Stimulated activated naive B cell treated with anti-CD40 and anti-IgM and Interleukin-4, amounts not matched to agents 10 μg/mL and 1 μg/mL and 100 μg/mL, for 72 hours (primary cell): ENCODE data around the gene PLS1.
"Not testable (repeated sequence)": the region's sequence is repeated elsewhere in the genome, so short reads cannot be mapped to it uniquely, and the experiment has no call there.

Experiments
- ATAC-seq, 2 donors: fragments of 150-1000 bp; cut with Tn5 transposase; replicated peaks; 2 replicates each; pipeline ENCODE4 v1.10.0; 2021; ENCODE audit warnings: moderate library complexity in 1 of 2
- DNase-seq: peaks from one replicate; pipeline ENCODE4 v3.0.0; 2021
- H3K27ac Mint-ChIP-seq: one replicate; pipeline ENCODE4 v1.8.0; 2022; ENCODE audit warnings: mild to moderate bottlenecking, mixed read lengths
- H3K27me3 Mint-ChIP-seq, 2 donors: one replicate each; pipeline ENCODE4 v1.8.0; 2022; ENCODE audit warnings: mixed read lengths in 2 of 2
- H3K36me3 Mint-ChIP-seq, 2 donors: one replicate each; pipeline ENCODE4 v1.8.0; 2022; ENCODE audit warnings: mixed read lengths in 2 of 2, mild to moderate bottlenecking in 1 of 2
- H3K4me1 Mint-ChIP-seq, 2 donors: one replicate each; pipeline ENCODE4 v1.8.0; 2022; ENCODE audit warnings: mixed read lengths in 2 of 2, mild to moderate bottlenecking in 1 of 2
- H3K4me3 Mint-ChIP-seq, 2 donors: one replicate each; pipeline ENCODE4 v1.8.0; 2022; ENCODE audit warnings: mild to moderate bottlenecking in 2 of 2, mixed read lengths in 2 of 2, moderate library complexity in 1 of 2
- H3K9me3 Mint-ChIP-seq, 2 donors: one replicate each; pipeline ENCODE4 v1.8.0; 2022; ENCODE audit warnings: mixed read lengths in 2 of 2, mild to moderate bottlenecking in 1 of 2

Gene PLS1

DNA sequence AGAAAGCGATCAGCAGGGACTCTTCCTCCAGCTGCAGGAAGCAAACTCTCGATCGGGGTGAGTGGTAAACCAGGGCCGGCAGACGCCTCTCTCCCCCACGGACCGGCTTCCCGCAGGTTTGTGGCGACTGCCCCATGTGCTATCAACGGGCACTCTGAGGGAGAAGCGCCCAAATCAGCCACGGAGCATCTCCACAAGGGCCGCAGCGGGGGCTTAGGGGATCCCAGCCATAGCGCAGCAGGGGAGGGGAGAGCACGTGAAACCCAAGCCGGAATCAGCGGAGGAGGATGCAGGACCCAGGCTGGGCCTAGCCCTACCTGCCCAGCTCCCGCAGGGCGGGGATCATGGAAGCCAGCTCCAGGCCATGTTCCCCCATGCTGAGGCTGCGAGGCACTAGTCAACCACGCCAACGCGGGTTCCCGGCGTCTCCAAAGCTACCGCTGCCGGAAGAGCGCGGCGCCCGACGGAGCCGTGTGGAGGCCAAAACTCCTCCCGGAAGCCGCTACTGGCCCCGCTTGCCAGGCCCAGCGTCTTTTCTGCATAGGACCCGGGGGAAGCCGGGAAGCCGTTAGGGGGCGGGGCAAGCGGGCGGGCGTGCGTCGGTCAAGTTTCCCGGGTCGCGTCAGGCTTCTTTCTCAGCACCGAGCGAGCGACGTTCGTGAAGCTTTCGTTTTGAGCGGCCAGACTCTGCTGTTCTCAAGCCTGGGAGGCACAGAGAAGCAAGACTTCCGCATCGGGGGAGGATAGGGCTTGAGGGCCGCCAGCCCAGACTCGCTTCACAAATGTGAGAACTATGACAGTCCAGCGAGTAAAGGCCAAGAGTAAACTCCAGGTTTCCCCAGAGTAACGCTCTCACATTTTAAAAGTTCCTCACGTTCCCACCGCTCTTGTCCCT, 17.6 kb upstream of the PLS1 start, which contains the start of gene ATR:
TSS of gene ATR (minus strand) at position 405 of the 895 bp plus-strand sequence. CDS start at position 376, 29 bp downstream.
- peak within 1 kb of the TSS; percentile 98 for H3K27ac Mint-ChIP-seq
- DNase-seq (peak; percentile 95), ATAC-seq (peak; percentile 95 to 96)
- H3K4me3 Mint-ChIP-seq = peak within 1 kb of the TSS; percentile 91 to 96
- H3K36me3 Mint-ChIP-seq = peaks cover 8 to 13% of the 10 kb centered on the region in 2 donors
- peaks cover 25 to 48% of the 10 kb centered on the region in 2 donors for H3K4me1 Mint-ChIP-seq
- peaks cover 0 to 5% of the 10 kb centered on the region in 2 donors for H3K27me3 Mint-ChIP-seq
- no peaks in the 10 kb centered on the region for H3K9me3 Mint-ChIP-seq

DNA sequence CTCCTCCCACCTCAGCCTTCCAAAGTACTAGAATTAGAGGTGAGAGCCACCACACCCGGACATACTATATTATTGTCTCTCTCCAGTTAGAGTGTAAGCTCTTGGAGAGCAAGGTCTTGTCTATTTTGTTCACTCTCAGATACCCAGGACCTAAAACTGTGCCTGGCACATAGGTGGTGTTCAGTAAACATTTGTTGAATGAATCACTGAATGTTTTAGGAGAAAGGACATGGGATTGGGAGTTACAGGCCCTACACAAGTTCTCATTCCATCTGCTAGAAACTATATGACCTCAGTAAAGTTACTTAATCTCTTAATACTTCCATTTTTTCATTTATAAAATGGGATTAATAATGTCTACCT, 16.2 kb upstream of the PLS1 start:
- peak overlapping the region; percentile 91 to 96 for H3K4me3 Mint-ChIP-seq
- peaks cover 20 to 35% of the 10 kb centered on the region in 2 donors for H3K4me1 Mint-ChIP-seq
- H3K27ac Mint-ChIP-seq = peak overlapping the region; percentile 98
- peaks cover 5 to 8% of the 10 kb centered on the region in 2 donors for H3K36me3 Mint-ChIP-seq
- no peak for DNase-seq
- H3K9me3 Mint-ChIP-seq = no peaks in the 10 kb centered on the region
- H3K27me3 Mint-ChIP-seq = peaks cover 0 to 9% of the 10 kb centered on the region in 2 donors
- ATAC-seq = no peak

DNA sequence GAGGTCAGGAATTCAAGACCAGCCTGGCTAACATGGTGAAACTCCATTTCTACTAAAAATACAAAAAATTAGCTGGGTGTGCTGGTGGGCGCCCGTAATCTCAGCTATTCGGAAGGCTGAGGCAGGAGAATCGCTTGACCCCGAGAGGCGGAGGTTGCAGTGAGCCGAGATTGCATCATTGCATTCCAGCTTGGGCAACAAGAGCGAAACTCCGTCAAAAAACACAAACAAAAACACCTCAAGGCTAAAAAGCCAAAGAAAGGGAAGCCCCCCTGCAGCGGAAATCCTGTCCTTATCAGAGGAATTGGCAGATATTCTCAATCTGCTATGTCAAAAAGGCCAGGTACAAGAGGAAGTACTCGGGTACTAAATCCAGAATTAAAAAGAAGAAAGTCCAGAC, 15.1 kb upstream of the PLS1 start:
- not testable (repeated sequence) for H3K9me3 Mint-ChIP-seq, ATAC-seq, H3K27ac Mint-ChIP-seq, H3K27me3 Mint-ChIP-seq, H3K4me3 Mint-ChIP-seq, H3K36me3 Mint-ChIP-seq, DNase-seq
- H3K4me1 Mint-ChIP-seq = peaks cover 12 to 25% of the 10 kb centered on the region in 2 donors

DNA sequence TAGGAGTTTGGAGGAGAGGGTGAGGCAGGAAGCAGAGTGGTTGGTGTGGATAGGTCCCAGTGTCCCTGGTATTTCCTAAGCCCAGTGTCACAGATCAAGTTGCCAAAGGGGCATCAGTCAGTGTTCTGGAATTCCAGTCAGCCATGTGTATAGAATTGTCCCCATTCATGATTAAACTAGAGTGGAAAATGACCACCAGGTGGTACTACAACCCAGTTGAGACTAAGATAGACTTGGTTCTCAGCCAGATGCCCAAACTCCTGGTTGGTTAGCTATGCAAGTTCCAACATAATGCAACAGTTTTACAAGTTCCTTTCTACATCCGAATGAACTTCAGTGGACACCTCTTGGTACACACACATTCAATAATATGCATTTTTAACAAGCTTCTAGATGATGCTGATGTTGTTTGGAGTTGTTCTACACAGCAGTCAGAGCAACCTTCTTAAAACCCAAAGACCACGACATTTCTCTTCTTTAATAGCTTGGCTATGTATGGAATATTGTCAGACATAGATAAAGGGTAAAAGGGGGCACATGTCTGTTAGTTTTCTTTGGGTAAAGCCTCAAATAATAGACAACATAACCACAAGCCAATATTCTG, 9.3 kb upstream of the PLS1 start:
- no peaks in the 10 kb centered on the region for H3K4me1 Mint-ChIP-seq
- H3K9me3 Mint-ChIP-seq = no peaks in the 10 kb centered on the region
- H3K27ac Mint-ChIP-seq = no peak overlapping the region
- peaks cover 0 to 14% of the 10 kb centered on the region in 2 donors for H3K27me3 Mint-ChIP-seq
- H3K36me3 Mint-ChIP-seq = no peaks in the 10 kb centered on the region
- ATAC-seq = peak; percentile 71 to 73
- DNase-seq = no peak
- H3K4me3 Mint-ChIP-seq = no peak overlapping the region

DNA sequence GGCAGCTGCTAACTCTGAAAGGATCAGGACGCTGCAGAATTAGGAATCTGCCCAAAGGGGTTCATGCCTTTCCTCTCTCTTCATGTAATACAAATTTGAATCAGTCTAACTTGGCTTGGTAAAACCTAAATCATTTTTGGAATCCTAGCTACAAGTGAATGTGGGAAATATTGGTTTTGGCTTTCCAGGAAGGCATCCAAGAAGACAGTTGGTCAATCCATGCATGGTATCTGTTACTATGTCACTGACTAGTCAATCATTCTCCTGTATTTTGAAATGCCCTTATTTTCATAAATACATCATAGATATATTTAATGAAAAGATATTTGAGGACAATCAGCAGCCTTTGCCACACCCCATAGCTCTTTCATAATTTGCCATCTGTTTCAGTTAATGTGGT, 7.5 kb upstream of the PLS1 start:
- Mint-ChIP-seq H3K36me3 (no peaks in the 10 kb centered on the region), H3K4me3 (no peak overlapping the region), H3K27ac (no peak overlapping the region), H3K9me3 (no peaks in the 10 kb centered on the region), H3K4me1 (no peaks in the 10 kb centered on the region), H3K27me3 (peaks cover 0 to 14% of the 10 kb centered on the region in 2 donors)
- DNase-seq = no peak
- no peak for ATAC-seq

DNA sequence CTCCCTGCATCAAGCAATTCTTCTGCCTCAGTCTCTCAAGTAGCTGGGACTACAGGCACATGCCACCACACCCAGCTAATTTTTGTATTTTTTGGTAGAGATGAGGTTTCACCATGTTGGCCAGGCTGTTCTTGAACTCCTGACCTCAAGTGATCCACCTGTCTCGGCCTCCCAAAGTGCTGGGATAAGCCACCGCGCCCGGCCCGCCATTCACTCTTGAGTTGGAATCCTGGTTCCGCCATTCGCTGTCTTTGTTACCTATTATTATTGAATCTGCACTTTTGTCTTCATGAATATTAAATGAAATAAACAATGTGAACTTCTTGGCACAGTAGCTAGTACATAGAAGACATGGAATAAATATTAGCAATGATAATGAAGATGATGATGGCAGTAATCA, 3.9 kb upstream of the PLS1 start:
- not testable (repeated sequence) for H3K36me3 Mint-ChIP-seq, H3K27me3 Mint-ChIP-seq, ATAC-seq, DNase-seq, H3K9me3 Mint-ChIP-seq, H3K4me3 Mint-ChIP-seq, H3K27ac Mint-ChIP-seq
- peaks cover 6 to 13% of the 10 kb centered on the region in 2 donors for H3K4me1 Mint-ChIP-seq

DNA sequence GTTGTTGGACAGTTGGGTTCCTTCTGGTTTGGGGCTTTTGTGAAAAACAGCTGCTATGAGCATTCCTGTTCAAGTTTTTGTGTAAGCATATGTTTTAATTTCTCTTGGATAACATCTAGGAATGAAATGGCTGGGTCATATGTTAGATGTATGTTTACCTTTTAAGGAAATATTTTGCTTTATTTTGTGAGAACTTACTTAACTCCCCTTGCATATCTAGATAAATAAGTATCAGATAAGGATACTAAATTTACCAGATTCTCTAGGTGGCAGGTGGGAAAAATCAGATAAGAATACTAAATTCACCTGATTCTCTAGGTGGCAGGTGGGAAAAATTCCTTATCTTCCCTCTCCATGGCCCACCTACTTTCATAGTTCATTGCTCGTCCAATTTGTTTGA, 1.1 kb upstream of the PLS1 start:
- H3K36me3 Mint-ChIP-seq = no peaks in the 10 kb centered on the region
- no peak for ATAC-seq
- H3K27ac Mint-ChIP-seq = no peak overlapping the region

DNA sequence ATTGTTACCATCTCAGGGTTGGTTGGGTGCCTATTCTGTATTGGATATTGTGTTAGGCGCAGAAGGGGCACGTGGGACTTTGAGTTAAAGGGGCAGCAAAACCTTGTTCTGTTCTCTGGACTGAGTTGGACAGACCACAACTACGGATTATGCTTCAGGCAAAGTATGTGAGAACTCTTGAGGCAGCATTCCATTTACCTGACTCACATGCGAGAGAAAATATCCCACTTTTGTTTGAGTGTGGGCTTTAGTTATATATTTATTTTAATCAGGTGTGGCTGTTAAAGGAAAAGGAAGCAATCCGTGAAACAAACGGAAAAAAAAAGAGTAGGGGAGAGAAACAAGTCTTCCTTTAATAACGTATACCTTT, 627 bp upstream of the PLS1 start:
- Mint-ChIP-seq H3K4me3 (peak overlapping the region; percentile 96 to 99), H3K9me3 (peaks cover 0 to 3% of the 10 kb centered on the region in 2 donors), H3K36me3 (no peaks in the 10 kb centered on the region), H3K4me1 (peaks cover 6 to 13% of the 10 kb centered on the region in 2 donors), H3K27ac (no peak overlapping the region), H3K27me3 (peaks cover 0 to 3% of the 10 kb centered on the region in 2 donors)
- DNase-seq = no peak
- ATAC-seq = no peak

More for the DNA sequence above, 1.1 kb upstream of the PLS1 start:
- Mint-ChIP-seq H3K27me3 (peaks cover 0 to 7% of the 10 kb centered on the region in 2 donors), H3K4me1 (peaks cover 6 to 13% of the 10 kb centered on the region in 2 donors), H3K9me3 (peaks cover 0 to 1% of the 10 kb centered on the region in 2 donors), H3K4me3 (no peak overlapping the region)
- no peak for DNase-seq

DNA sequence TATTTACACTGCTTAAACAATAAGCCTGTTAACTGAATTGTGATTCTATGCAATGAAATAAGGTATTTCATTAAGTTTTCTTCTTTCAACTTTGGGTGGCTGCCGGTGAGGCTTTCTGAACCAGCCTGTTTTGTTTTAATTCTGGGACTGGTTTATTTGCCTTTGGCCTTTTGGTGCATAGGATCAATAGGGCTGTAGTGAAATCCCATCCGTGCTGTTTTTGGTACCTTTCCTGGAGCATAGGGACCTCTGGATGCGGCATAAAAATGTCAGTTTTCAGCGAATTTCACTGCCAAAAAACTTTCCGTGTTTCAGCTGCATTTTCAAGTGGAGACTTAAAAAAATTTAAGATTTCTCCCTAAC, 514 bp downstream of the PLS1 start:
- H3K27ac Mint-ChIP-seq = no peak overlapping the region
- no peak for DNase-seq
- H3K4me3 Mint-ChIP-seq = peak overlapping the region; percentile 96 to 99

DNA sequence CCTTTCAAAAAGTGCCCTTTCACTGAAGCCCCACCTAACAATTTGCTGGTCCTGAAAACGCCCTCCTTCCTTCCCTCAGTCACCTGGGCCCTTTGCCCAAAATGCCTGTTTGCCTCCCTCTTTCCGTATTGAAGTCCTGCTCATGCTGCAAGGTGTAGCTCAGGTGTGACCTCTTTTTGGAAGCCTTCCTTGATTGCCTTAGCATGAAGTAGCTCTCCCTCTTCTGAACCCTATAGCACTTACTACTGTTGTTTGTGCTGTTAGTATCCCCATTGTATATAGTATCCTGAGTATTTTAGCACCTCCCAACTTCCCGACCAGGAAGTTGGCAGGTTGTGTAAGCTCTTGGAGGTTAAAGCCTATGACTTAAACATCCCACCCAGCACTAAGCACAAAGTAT, 1.7 kb downstream of the PLS1 start:
- peaks cover 6 to 13% of the 10 kb centered on the region in 2 donors for H3K4me1 Mint-ChIP-seq
- H3K4me3 Mint-ChIP-seq = no peak overlapping the region
- H3K36me3 Mint-ChIP-seq = no peaks in the 10 kb centered on the region
- peaks cover 0 to 3% of the 10 kb centered on the region in 2 donors for H3K9me3 Mint-ChIP-seq
- H3K27me3 Mint-ChIP-seq = peaks cover 0 to 3% of the 10 kb centered on the region in 2 donors
- H3K27ac Mint-ChIP-seq = no peak overlapping the region
- ATAC-seq = no peak
- DNase-seq = no peak

More for the DNA sequence above, 514 bp downstream of the PLS1 start:
- Mint-ChIP-seq H3K36me3 (no peaks in the 10 kb centered on the region), H3K9me3 (peaks cover 0 to 3% of the 10 kb centered on the region in 2 donors), H3K4me1 (peaks cover 6 to 13% of the 10 kb centered on the region in 2 donors), H3K27me3 (peaks cover 0 to 3% of the 10 kb centered on the region in 2 donors)
- ATAC-seq = no peak

DNA sequence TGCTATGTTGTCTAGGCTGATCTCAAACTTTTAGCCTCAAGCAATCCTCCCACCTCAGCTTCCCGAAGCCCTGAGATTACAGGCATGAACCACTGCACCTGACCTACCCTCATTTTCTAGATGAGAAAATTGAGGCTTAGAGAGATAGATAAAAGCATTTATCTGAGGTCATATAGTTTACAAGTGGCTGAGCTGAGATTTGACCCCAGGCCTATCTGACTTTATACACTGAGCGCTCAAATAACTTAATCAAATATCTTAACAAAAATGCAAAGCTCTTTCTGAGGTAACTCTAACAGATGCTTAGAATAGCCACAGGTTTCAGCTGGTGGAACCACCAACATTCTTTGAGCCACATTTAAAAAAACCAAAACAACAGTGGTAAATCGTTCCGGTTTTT, 5.5 kb downstream of the PLS1 start:
- H3K27ac Mint-ChIP-seq = no peak overlapping the region

DNA sequence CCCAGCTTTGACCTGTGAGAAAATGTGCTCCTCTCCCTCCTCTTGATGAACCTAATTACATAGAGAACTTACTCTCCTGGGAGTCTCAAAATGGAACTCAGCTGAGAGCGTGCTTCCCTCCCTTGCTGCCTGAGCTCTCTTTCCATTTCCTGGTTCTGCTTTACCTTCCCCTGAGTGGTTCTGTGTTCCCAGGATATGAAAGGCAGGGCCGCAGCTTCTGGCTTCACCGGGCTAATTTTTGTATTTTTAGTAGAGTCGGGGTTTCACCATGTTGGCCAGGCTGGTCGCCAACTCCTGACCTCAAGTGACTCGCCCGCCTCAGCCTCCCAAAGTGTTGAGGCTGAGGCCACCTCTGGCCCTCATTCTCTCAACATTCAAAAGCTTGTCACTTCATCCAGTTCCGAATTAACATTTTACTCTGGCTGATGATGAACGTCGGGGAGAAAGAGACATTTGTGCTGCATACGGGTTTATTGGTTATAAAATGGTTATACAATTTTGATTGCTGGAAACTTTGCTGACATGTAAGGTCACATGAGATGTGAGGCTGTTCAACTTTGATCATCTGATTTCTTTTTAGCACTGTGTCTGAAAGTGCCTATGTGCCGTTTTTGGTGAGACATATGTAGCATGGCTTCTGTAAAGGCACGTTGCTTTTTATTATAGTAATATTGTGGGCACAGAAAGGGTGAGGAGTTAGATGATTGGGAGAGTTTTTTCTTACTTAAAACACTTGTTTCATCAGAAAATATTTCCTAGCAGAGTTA, 6.6 kb downstream of the PLS1 start:
- H3K9me3 Mint-ChIP-seq = peaks cover 0 to 3% of the 10 kb centered on the region in 2 donors
- no peaks in the 10 kb centered on the region for H3K4me1 Mint-ChIP-seq
- H3K27ac Mint-ChIP-seq = no peak overlapping the region
- no peaks in the 10 kb centered on the region for H3K36me3 Mint-ChIP-seq
- H3K4me3 Mint-ChIP-seq = no peak overlapping the region
- peaks cover 0 to 2% of the 10 kb centered on the region in 2 donors for H3K27me3 Mint-ChIP-seq
- DNase-seq (no peak), ATAC-seq (no peak)

More for the DNA sequence above, 5.5 kb downstream of the PLS1 start:
- peaks cover 0 to 3% of the 10 kb centered on the region in 2 donors for H3K27me3 Mint-ChIP-seq
- no peaks in the 10 kb centered on the region for H3K36me3 Mint-ChIP-seq
- H3K4me1 Mint-ChIP-seq = peaks cover 2 to 4% of the 10 kb centered on the region in 2 donors
- ATAC-seq (no peak), DNase-seq (no peak)
- H3K9me3 Mint-ChIP-seq = peaks cover 0 to 3% of the 10 kb centered on the region in 2 donors
- no peak overlapping the region for H3K4me3 Mint-ChIP-seq

DNA sequence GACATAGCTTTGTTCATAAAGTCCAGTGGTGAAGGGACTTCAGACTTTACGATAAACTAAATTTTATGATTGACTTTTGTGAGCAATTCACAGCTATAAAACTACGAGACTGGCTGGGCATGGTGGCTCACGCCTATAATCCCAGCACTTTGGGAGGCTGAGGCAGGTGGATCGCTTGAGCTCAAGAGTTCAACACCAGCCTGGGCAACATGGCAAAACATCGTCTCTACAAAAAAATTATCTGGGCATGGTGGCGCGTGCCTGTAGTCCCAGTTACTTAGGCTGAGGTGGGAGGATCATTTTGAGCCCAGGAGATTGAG, 7.2 kb downstream of the PLS1 start:
- H3K27me3 Mint-ChIP-seq, H3K27ac Mint-ChIP-seq, H3K4me1 Mint-ChIP-seq, H3K36me3 Mint-ChIP-seq, H3K9me3 Mint-ChIP-seq, H3K4me3 Mint-ChIP-seq, DNase-seq, ATAC-seq: not testable (repeated sequence)

DNA sequence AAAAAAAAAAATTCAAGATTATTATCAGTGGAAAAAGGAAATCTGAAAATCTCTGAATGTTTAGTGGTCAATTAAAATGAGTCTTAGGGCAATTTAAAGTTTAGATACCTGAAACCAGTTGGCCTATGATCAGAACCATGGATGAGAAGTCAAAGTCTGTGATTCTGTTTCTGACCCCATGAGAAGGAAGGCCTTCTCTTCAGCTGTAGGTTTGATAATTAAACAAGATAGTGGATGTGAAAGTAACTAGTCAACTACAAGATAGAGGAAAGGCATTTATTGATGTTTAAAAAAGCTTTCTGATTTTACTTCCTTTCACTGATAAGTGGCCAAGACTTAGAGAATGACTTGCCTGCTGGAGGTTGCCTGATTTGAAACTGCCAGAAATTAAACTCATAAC, 8.7 kb downstream of the PLS1 start:
- Mint-ChIP-seq H3K9me3 (peaks cover 0 to 3% of the 10 kb centered on the region in 2 donors), H3K4me1 (no peaks in the 10 kb centered on the region), H3K27me3 (no peaks in the 10 kb centered on the region), H3K4me3 (no peak overlapping the region), H3K27ac (no peak overlapping the region), H3K36me3 (no peaks in the 10 kb centered on the region)
- ATAC-seq = peak in 1 of 2 donors; percentile 48
- DNase-seq = no peak
